Glutamatergic neuron (in vitro differentiated cells): ENCODE results near the gene ESR1. TPM values are rescaled to one million over a fixed set of nuclear protein-coding genes. Genes with fewer than 3 reads are reported as not detected.
"Not testable (repeated sequence)": the region's sequence is repeated elsewhere in the genome, so short reads cannot be mapped to it uniquely, and the experiment has no call there.

Experiments
- DNase-seq: peaks from one replicate; pipeline ENCODE4 v3.0.0; 2022
- H3K27ac Mint-ChIP-seq: one replicate; pipeline ENCODE4 v1.8.0; 2020; ENCODE audit warnings: mild to moderate bottlenecking, mixed read lengths, inconsistent platforms; ENCODE audit not compliant: unreplicated experiment
- H3K27me3 Mint-ChIP-seq: one replicate; pipeline ENCODE4 v1.8.0; 2020; ENCODE audit warnings: mild to moderate bottlenecking, moderate library complexity, mixed read lengths, inconsistent platforms; ENCODE audit not compliant: unreplicated experiment
- H3K36me3 Mint-ChIP-seq: one replicate; pipeline ENCODE4 v1.8.0; 2020; ENCODE audit warnings: mild to moderate bottlenecking, mixed read lengths, inconsistent platforms; ENCODE audit not compliant: unreplicated experiment
- H3K4me1 Mint-ChIP-seq: one replicate; pipeline ENCODE4 v1.8.0; 2020; ENCODE audit warnings: mild to moderate bottlenecking, low read depth, mixed read lengths, inconsistent platforms; ENCODE audit not compliant: unreplicated experiment
- H3K4me3 Mint-ChIP-seq: one replicate; pipeline ENCODE4 v1.8.0; 2020; ENCODE audit warnings: mild to moderate bottlenecking, mixed read lengths, inconsistent platforms; ENCODE audit not compliant: unreplicated experiment
- H3K9me3 Mint-ChIP-seq: one replicate; pipeline ENCODE4 v1.8.0; 2020; ENCODE audit warnings: mild to moderate bottlenecking, moderate library complexity, mixed read lengths, inconsistent platforms; ENCODE audit not compliant: unreplicated experiment
- total RNA-seq: library from RNA; stranded (reverse); fragmentation: NEBNext Ultra II Directional; extraction: Animal tissue kit (Norgen Biotek cat#: 25700); gene quantifications from one replicate; pipeline ENCODE4 v1.2.1, GENCODE V29; 2021; ENCODE audit not compliant: unreplicated experiment
- TF ChIP-seq, protein P1 (sequence below): fragments of 200-600 bp; sonication (generic); IDR thresholded peaks from one replicate; pipeline ENCODE4 v1.5.0; 2021; ENCODE audit not compliant: partially characterized antibody, unreplicated experiment

ESR1 gene
- total RNA-seq, 1 donor from 2014 or later = not detected

- Mint-ChIP-seq H3K27ac (no peak overlapping the region), H3K9me3 (peaks cover 2% of the 10 kb centered on the region)
- TF ChIP-seq, protein P1, sequence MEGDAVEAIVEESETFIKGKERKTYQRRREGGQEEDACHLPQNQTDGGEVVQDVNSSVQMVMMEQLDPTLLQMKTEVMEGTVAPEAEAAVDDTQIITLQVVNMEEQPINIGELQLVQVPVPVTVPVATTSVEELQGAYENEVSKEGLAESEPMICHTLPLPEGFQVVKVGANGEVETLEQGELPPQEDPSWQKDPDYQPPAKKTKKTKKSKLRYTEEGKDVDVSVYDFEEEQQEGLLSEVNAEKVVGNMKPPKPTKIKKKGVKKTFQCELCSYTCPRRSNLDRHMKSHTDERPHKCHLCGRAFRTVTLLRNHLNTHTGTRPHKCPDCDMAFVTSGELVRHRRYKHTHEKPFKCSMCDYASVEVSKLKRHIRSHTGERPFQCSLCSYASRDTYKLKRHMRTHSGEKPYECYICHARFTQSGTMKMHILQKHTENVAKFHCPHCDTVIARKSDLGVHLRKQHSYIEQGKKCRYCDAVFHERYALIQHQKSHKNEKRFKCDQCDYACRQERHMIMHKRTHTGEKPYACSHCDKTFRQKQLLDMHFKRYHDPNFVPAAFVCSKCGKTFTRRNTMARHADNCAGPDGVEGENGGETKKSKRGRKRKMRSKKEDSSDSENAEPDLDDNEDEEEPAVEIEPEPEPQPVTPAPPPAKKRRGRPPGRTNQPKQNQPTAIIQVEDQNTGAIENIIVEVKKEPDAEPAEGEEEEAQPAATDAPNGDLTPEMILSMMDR = no peak
These were observed 216.1 kb downstream of the ESR1 start for GRCh38 chr6:152023613-152024012.

DNA sequence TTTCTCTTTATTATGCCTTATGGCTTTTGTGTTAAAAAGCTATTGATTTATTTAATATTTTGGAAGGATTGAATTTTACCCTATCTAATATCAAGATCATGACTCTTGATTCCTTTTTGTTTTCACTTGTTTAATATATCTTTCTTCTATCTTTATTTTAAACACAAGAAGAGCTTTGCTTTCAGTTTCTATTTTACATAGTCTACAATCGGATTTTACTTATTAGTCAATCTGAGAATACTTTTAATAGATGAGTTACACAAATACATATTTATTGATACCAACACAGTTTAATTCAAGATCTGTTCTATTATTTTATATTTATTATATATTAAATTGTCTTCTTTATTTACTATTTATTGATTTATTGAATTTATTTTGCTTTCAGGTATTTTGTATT is 218.8 kb downstream of the ESR1 start:
- H3K36me3 Mint-ChIP-seq = no peaks in the 10 kb centered on the region
- H3K9me3 Mint-ChIP-seq = peaks cover 3% of the 10 kb centered on the region
- DNase-seq = no peak
- no peaks in the 10 kb centered on the region for H3K27me3 Mint-ChIP-seq
- TF ChIP-seq, protein P1 = no peak
- no peaks in the 10 kb centered on the region for H3K4me1 Mint-ChIP-seq
- no peak overlapping the region for H3K4me3 Mint-ChIP-seq
- no peak overlapping the region for H3K27ac Mint-ChIP-seq

More at GRCh38 chr6:152023613-152024012, 216.1 kb downstream of the ESR1 start:
- no peak for DNase-seq
- H3K4me3 Mint-ChIP-seq = no peak overlapping the region
- no peaks in the 10 kb centered on the region for H3K27me3 Mint-ChIP-seq
- H3K4me1 Mint-ChIP-seq = no peaks in the 10 kb centered on the region
- no peaks in the 10 kb centered on the region for H3K36me3 Mint-ChIP-seq

- not testable (repeated sequence) for H3K4me3 Mint-ChIP-seq, H3K36me3 Mint-ChIP-seq
These were observed 219.3 kb downstream of the ESR1 start for GRCh38 chr6:152026744-152027143.

DNA sequence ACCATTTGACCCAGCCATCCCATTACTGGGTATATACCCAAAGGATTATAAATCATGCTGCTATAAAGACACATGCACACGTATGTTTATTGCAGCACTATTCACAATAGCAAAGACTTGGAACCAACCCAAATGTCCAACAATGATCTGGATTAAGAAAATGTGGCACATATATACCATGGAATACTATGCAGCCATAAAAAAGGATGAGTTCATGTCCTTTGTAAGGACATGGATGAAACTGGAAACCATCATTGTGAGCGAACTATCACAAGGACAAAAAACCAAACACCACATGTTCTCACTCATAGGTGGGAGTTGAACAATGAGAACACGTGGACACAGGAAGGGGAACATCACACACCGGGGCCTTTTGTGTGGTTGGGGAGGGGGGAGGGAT is 226.3 kb downstream of the ESR1 start:
- H3K27ac Mint-ChIP-seq, H3K36me3 Mint-ChIP-seq, H3K4me1 Mint-ChIP-seq, DNase-seq, H3K4me3 Mint-ChIP-seq, H3K9me3 Mint-ChIP-seq, H3K27me3 Mint-ChIP-seq: not testable (repeated sequence)

More at GRCh38 chr6:152026744-152027143, 219.3 kb downstream of the ESR1 start:
- not testable (repeated sequence) for H3K27ac Mint-ChIP-seq, DNase-seq, H3K27me3 Mint-ChIP-seq, H3K4me1 Mint-ChIP-seq, H3K9me3 Mint-ChIP-seq

DNA sequence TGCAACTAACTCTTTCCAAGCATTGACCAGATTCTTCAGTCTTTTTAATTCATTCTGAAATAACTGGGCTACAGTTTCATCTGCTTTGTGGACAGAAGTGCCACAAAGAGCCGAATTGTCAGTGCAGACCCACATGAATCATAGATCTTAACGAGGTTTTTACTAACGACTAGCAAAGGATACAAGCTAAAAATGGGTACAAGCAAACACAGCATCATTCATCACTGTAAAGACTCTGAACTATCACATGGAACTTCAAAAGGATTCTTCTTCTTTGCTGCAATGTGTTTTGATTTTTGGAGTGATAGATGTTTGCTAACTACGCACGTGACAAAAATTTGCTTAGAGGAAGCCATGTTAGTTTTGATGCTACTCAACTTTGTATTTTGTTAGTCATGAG is 227.1 kb downstream of the ESR1 start:
- no peak for DNase-seq
- TF ChIP-seq, protein P1 = no peak
- Mint-ChIP-seq H3K27ac (no peak overlapping the region), H3K27me3 (no peaks in the 10 kb centered on the region), H3K4me3 (no peak overlapping the region), H3K4me1 (no peaks in the 10 kb centered on the region), H3K9me3 (peaks cover 5% of the 10 kb centered on the region), H3K36me3 (no peaks in the 10 kb centered on the region)

GRCh38 chr6:152046118-152046517 is 238.6 kb downstream of the ESR1 start:
- Mint-ChIP-seq H3K36me3 (no peaks in the 10 kb centered on the region), H3K9me3 (no peaks in the 10 kb centered on the region), H3K27ac (no peak overlapping the region), H3K27me3 (no peaks in the 10 kb centered on the region), H3K4me3 (no peak overlapping the region), H3K4me1 (no peaks in the 10 kb centered on the region)
- DNase-seq = no peak
- TF ChIP-seq, protein P1 = no peak
